Fibroblast of lung (primary cell): Measurements from ENCODE around the gene SLIT3.

Source experiments
- CTCF ChIP-seq, 2 donors: IDR thresholded peaks in 1 of 2; conservative IDR thresholded peaks in 1 of 2; 1 replicate in 1 of 2; 2 replicates in 1 of 2; pipeline ENCODE4 v1.5.1; 2011 to 2012; ENCODE audit warnings: low read length in 2 of 2, control low read depth in 1 of 2, inconsistent platforms in 1 of 2, low read depth in 1 of 2, mild to moderate bottlenecking in 1 of 2
- EZH2 ChIP-seq: IDR thresholded peaks from 2 replicates; pipeline ENCODE4 v1.5.1; 2012; ENCODE audit warnings: low read length, control low read depth, mild to moderate bottlenecking; ENCODE audit errors: missing control alignments

GRCh38 chr5:168736281-168736831 is 564.6 kb downstream of the SLIT3 start:
- no peak for TF ChIP-seq CTCF (conservative IDR thresholded peaks at IDR 0.05 in 1 of 2, IDR thresholded peaks at IDR 0.05 in 1 of 2; ENCODE audit: low read depth in 1 of 2, low read length in 2 of 2)
- TF ChIP-seq EZH2: no peak
